KMS-11 (cell line): ENCODE results near the gene URB2.

Source experiments
- H2AFZ ChIP-seq: fragments of 200-600 bp; sonication (generic); 2 replicates; pipeline ENCODE4 v1.6.1; 2016; ENCODE audit warnings: antibody characterized with exemption, mixed run types, low read depth
- H3K27ac ChIP-seq: fragments of 200-600 bp; sonication (generic); 2 replicates; pipeline ENCODE4 v1.6.1; 2016; ENCODE audit warnings: mild to moderate bottlenecking, mixed run types
- H3K27me3 ChIP-seq: fragments of 200-600 bp; sonication (generic); 2 replicates; pipeline ENCODE4 v1.6.1; 2017; ENCODE audit warnings: mild to moderate bottlenecking, low read depth, mixed run types, moderate library complexity; ENCODE audit not compliant: insufficient read depth
- H3K36me3 ChIP-seq: fragments of 200-600 bp; sonication (generic); 2 replicates; pipeline ENCODE4 v1.6.1; 2017; ENCODE audit warnings: mild to moderate bottlenecking, mixed run types; ENCODE audit not compliant: insufficient read depth
- H3K4me1 ChIP-seq: fragments of 200-600 bp; sonication (generic); 2 replicates; pipeline ENCODE4 v1.6.1; 2016; ENCODE audit warnings: mild to moderate bottlenecking, low read depth, mixed run types; ENCODE audit not compliant: poor library complexity, severe bottlenecking
- H3K4me2 ChIP-seq: fragments of 200-600 bp; sonication (generic); 2 replicates; pipeline ENCODE4 v1.7.0; 2016; ENCODE audit warnings: mild to moderate bottlenecking, mixed run types
- H3K4me3 ChIP-seq: fragments of 200-600 bp; sonication (generic); IDR thresholded peaks from 2 replicates; pipeline ENCODE4 v1.6.1; 2017; ENCODE audit warnings: low read depth, low read length, mixed read lengths; ENCODE audit not compliant: insufficient read depth
- H3K79me2 ChIP-seq: fragments of 200-600 bp; sonication (generic); 2 replicates; pipeline ENCODE4 v1.6.1; 2016; ENCODE audit warnings: low read depth, mixed run types; ENCODE audit not compliant: insufficient read depth
- H3K9ac ChIP-seq: fragments of 200-600 bp; sonication (generic); 2 replicates; pipeline ENCODE4 v1.6.1; 2016; ENCODE audit warnings: mild to moderate bottlenecking, mixed run types
- H4K20me1 ChIP-seq: fragments of 200-600 bp; sonication (generic); 2 replicates; pipeline ENCODE4 v1.6.1; 2016; ENCODE audit warnings: mild to moderate bottlenecking, mixed run types; ENCODE audit not compliant: insufficient read depth
- TF ChIP-seq, protein P1 (sequence below): fragments of 200-600 bp; sonication (generic); conservative IDR thresholded peaks from 2 replicates; pipeline ENCODE4 v1.6.1; 2017; ENCODE audit warnings: low read depth, mild to moderate bottlenecking, antibody characterized with exemption, low read length, moderate library complexity, mixed read lengths

The URB2 gene

GRCh38 chr1:229641306-229641705 is 15.3 kb downstream of the URB2 start:
- Histone ChIP-seq H3K4me1 (peaks cover 13% of the 10 kb centered on the region), H3K9ac (no peak overlapping the region), H3K27me3 (no peaks in the 10 kb centered on the region), H3K36me3 (peaks cover 10% of the 10 kb centered on the region; the same call in 1 of the 2 replicates), H3K27ac (no peak overlapping the region), H4K20me1 (peaks cover 5% of the 10 kb centered on the region; the same call in 1 of the 2 replicates), H2AFZ (no peak overlapping the region), H3K79me2 (peaks cover 57% of the 10 kb centered on the region; the same call in 1 of the 2 replicates), H3K4me3 (no peak overlapping the region), H3K4me2 (no peak overlapping the region)
- TF ChIP-seq, protein P1, sequence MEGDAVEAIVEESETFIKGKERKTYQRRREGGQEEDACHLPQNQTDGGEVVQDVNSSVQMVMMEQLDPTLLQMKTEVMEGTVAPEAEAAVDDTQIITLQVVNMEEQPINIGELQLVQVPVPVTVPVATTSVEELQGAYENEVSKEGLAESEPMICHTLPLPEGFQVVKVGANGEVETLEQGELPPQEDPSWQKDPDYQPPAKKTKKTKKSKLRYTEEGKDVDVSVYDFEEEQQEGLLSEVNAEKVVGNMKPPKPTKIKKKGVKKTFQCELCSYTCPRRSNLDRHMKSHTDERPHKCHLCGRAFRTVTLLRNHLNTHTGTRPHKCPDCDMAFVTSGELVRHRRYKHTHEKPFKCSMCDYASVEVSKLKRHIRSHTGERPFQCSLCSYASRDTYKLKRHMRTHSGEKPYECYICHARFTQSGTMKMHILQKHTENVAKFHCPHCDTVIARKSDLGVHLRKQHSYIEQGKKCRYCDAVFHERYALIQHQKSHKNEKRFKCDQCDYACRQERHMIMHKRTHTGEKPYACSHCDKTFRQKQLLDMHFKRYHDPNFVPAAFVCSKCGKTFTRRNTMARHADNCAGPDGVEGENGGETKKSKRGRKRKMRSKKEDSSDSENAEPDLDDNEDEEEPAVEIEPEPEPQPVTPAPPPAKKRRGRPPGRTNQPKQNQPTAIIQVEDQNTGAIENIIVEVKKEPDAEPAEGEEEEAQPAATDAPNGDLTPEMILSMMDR, result no peak

DNA sequence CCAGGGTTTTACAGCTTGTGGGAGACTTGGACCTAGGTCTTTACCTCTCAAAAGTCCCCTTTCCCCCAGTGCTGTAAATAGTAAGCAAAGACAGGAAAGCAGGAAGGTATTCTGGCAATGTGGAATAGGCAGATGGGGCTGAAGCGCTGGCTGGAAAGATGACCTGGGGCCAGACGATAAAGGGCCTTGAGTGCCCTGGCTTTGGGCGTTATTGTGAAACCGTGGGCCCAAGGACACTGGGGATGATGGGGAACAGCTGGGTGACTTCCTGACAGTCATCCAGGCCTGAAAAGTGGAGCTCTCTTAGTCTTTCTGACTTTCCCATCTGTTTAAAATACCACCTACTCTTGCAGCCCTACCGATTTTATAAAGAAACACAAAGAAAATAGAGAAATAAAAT is 16.3 kb downstream of the URB2 start:
- peaks cover 48% of the 10 kb centered on the region; the same call in 1 of the 2 replicates for H3K79me2 ChIP-seq
- H3K27ac ChIP-seq, result no peak overlapping the region
- H3K4me3 ChIP-seq, result no peak overlapping the region
- no peak overlapping the region for H3K4me2 ChIP-seq
- TF ChIP-seq, protein P1, result no peak
- no peak overlapping the region for H2AFZ ChIP-seq
- peaks cover 6% of the 10 kb centered on the region; the same call in 1 of the 2 replicates for H3K36me3 ChIP-seq
- H3K4me1 ChIP-seq, result peaks cover 13% of the 10 kb centered on the region
- H4K20me1 ChIP-seq, result peaks cover 5% of the 10 kb centered on the region; the same call in 1 of the 2 replicates
- no peaks in the 10 kb centered on the region for H3K27me3 ChIP-seq
- no peak overlapping the region for H3K9ac ChIP-seq

- H3K36me3 ChIP-seq, result peaks cover 12% of the 10 kb centered on the region; the same call in 1 of the 2 replicates
- H3K27me3 ChIP-seq, result no peaks in the 10 kb centered on the region
- peaks cover 13% of the 10 kb centered on the region for H3K4me1 ChIP-seq
- H4K20me1 ChIP-seq, result peaks cover 5% of the 10 kb centered on the region; the same call in 1 of the 2 replicates
- H3K4me3 ChIP-seq, result no peak overlapping the region
- TF ChIP-seq, protein P1, result no peak
- H3K79me2 ChIP-seq, result peaks cover 42% of the 10 kb centered on the region; the same call in 1 of the 2 replicates
- no peak overlapping the region for H3K27ac ChIP-seq
- no peak overlapping the region for H3K9ac ChIP-seq
- no peak overlapping the region for H2AFZ ChIP-seq
- no peak overlapping the region for H3K4me2 ChIP-seq
These were observed 16.9 kb downstream of the URB2 start for GRCh38 chr1:229642970-229643369.

DNA sequence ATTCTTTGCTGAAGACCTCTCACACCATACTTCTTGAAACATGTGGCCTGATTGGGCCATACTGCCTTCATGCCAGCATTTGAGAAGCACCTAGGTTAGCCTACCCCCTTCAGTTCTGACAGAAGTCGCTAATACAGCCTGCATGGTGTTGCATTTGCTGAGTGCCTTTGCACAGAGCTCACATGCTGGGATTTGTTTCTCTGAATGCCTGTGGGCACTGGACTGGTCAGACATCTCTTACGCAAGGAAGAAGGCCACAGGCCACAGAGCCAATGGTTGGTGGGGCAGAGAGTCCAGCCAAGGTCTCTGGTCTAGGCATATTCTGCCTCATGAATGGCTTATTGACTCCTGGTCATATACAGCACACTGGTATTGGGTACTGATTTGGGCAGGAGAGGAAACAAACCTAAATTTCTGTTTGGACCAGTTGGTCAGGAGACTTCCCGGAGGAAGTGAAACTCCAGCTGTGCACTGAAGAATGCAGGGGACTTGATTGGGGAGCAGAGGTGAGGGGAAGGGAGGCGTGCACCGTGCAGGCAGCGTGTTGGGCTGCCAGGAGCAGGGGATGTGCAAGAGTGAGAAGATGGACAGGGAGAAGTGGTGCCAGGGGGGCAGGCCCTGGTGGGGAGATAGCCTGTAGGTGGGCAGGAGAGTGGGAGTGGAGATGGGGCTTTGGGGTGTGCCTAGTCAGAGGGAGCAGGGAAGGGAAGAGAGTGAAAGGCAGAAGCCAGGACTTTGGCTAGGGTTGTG is 18.1 kb downstream of the URB2 start:
- H3K9ac ChIP-seq, result no peak overlapping the region
- peaks cover 13% of the 10 kb centered on the region for H3K4me1 ChIP-seq
- no peaks in the 10 kb centered on the region for H3K27me3 ChIP-seq
- H4K20me1 ChIP-seq, result no peaks in the 10 kb centered on the region
- TF ChIP-seq, protein P1, result no peak
- H2AFZ ChIP-seq, result no peak overlapping the region
- peaks cover 33% of the 10 kb centered on the region; the same call in 1 of the 2 replicates for H3K79me2 ChIP-seq
- peaks cover 12% of the 10 kb centered on the region; the same call in 1 of the 2 replicates for H3K36me3 ChIP-seq
- no peak overlapping the region for H3K4me2 ChIP-seq
- H3K27ac ChIP-seq, result no peak overlapping the region
- H3K4me3 ChIP-seq, result no peak overlapping the region
